IMR-90 (cell line): Measurements from ENCODE around the gene DNMT3A. TPM values are rescaled to one million over a fixed set of nuclear protein-coding genes. Genes with fewer than 3 reads are reported as not detected.

Experiments
- ATAC-seq: fragments of 200-7000 bp; cut with Tn5 transposase; 2 replicates; pipeline ENCODE4 v1.9.1; 2020; ENCODE audit warnings: low read depth, mild to moderate bottlenecking, moderate library complexity
- BruUV-seq: library from RNA; stranded (reverse); fragments of 400-500 nt; replicated peaks from 2 replicates; lab custom pipeline; 2021; lab: Mats Ljungman, UMichigan
- CTCF ChIA-PET: fragments of 300-600 bp; formaldehyde crosslinking; extraction: SDS; loops from one replicate; lab custom pipeline; 2021; ENCODE audit warnings: antibody characterized with exemption; lab: Yijun Ruan, JAX
- POLR2A ChIA-PET: fragments of 300-600 bp; sonication (Branson Sonifier 250); formaldehyde crosslinking; loops from one replicate; lab custom pipeline; 2022; ENCODE audit warnings: antibody characterized with exemption; ENCODE audit not compliant: unreplicated experiment; lab: Charles Lee
- DNase-seq: peaks from one replicate; pipeline ENCODE4 v3.0.0; 2013
- H2AFZ ChIP-seq: replicated peaks from 2 replicates; pipeline ENCODE3; 2013; ENCODE audit warnings: low read length, mild to moderate bottlenecking; ENCODE audit not compliant: poor library complexity
- H2AK5ac ChIP-seq: 2 replicates; pipeline ENCODE4 v1.6.1; 2013; ENCODE audit warnings: low read depth, low read length, inconsistent platforms
- H2AK9ac ChIP-seq: replicated peaks from 2 replicates; pipeline ENCODE3; 2013; ENCODE audit warnings: mild to moderate bottlenecking, low read depth, low read length, moderate library complexity; ENCODE audit not compliant: poor library complexity
- H2BK120ac ChIP-seq: 2 replicates; pipeline ENCODE4 v1.6.1; 2013; ENCODE audit warnings: low read depth, low read length, inconsistent platforms
- H2BK15ac ChIP-seq: 3 replicates; pipeline ENCODE4 v1.6.1; 2013; ENCODE audit warnings: low read depth, low read length, inconsistent platforms
- H2BK20ac ChIP-seq: 2 replicates; pipeline ENCODE4 v1.6.1; 2013; ENCODE audit warnings: low read depth, mild to moderate bottlenecking, inconsistent platforms, low read length, moderate library complexity
- H2BK5ac ChIP-seq: 2 replicates; pipeline ENCODE4 v1.6.1; 2013; ENCODE audit warnings: mild to moderate bottlenecking, low read depth, low read length, inconsistent platforms; ENCODE audit not compliant: poor library complexity, severe bottlenecking
- H3K14ac ChIP-seq: replicated peaks from 2 replicates; pipeline ENCODE4 v1.6.1; 2013; ENCODE audit warnings: low read depth, low read length, inconsistent platforms
- H3K18ac ChIP-seq: 2 replicates; pipeline ENCODE4 v1.6.1; 2013; ENCODE audit warnings: low read depth, low read length, control low read depth
- H3K23ac ChIP-seq: 2 replicates; pipeline ENCODE4 v1.6.1; 2013; ENCODE audit warnings: low read depth, low read length, inconsistent platforms
- H3K27ac ChIP-seq: 2 replicates; pipeline ENCODE4 v1.5.1; 2013; ENCODE audit warnings: mild to moderate bottlenecking, control low read depth, low read length; ENCODE audit not compliant: insufficient read depth
- H3K27me3 ChIP-seq: 2 replicates; pipeline ENCODE4 v1.6.1; 2013; ENCODE audit warnings: low read length; ENCODE audit not compliant: control insufficient read depth, insufficient read depth
- H3K36me3 ChIP-seq: 2 replicates; pipeline ENCODE4 v1.6.1; 2013; ENCODE audit warnings: low read length, mixed read lengths; ENCODE audit not compliant: control insufficient read depth, insufficient read depth
- H3K4ac ChIP-seq: 2 replicates; pipeline ENCODE4 v1.6.1; 2013; ENCODE audit warnings: low read depth, low read length, inconsistent platforms
- H3K4me1 ChIP-seq: 2 replicates; pipeline ENCODE4 v1.6.1; 2013; ENCODE audit warnings: low read length, mixed read lengths; ENCODE audit not compliant: control insufficient read depth, insufficient read depth
- H3K4me2 ChIP-seq: 2 replicates; pipeline ENCODE4 v1.6.1; 2013; ENCODE audit warnings: low read depth, mild to moderate bottlenecking, control low read depth, low read length, moderate library complexity
- H3K4me3 ChIP-seq: 2 replicates; pipeline ENCODE4 v1.5.1; 2013; ENCODE audit warnings: low read depth, mild to moderate bottlenecking, control low read depth, low read length, moderate library complexity; ENCODE audit not compliant: insufficient read depth
- H3K56ac ChIP-seq: 2 replicates; pipeline ENCODE4 v1.6.1; 2013; ENCODE audit warnings: low read length, inconsistent platforms; ENCODE audit not compliant: insufficient read depth; ENCODE audit errors: extremely low read depth
- H3K79me1 ChIP-seq, 2 experiments: 2 replicates each; pipeline ENCODE4 v1.6.1; 2013; ENCODE audit warnings: low read length in 2 of 2, inconsistent platforms in 1 of 2, low read depth in 1 of 2
- H3K9ac ChIP-seq: 2 replicates; pipeline ENCODE4 v1.6.1; 2013; ENCODE audit warnings: low read depth, low read length, control low read depth
- H3K9me1 ChIP-seq: 2 replicates; pipeline ENCODE4 v1.6.1; 2013; ENCODE audit warnings: low read length, inconsistent platforms; ENCODE audit not compliant: insufficient read depth
- H3K9me3 ChIP-seq: 2 replicates; pipeline ENCODE4 v1.6.1; 2013; ENCODE audit warnings: low read length; ENCODE audit not compliant: control insufficient read depth, insufficient read depth
- H4K20me1 ChIP-seq: 2 replicates; pipeline ENCODE4 v1.6.1; 2013; ENCODE audit warnings: low read length, inconsistent platforms; ENCODE audit not compliant: insufficient read depth
- H4K5ac ChIP-seq: 2 replicates; pipeline ENCODE4 v1.6.1; 2013; ENCODE audit warnings: mild to moderate bottlenecking, low read depth, low read length, control low read depth
- H4K8ac ChIP-seq, 2 experiments: 2 replicates each; pipeline ENCODE4 v1.6.1; 2013; ENCODE audit warnings: low read depth in 2 of 2, low read length in 2 of 2, control low read depth in 1 of 2, inconsistent platforms in 1 of 2
- H4K91ac ChIP-seq: 2 replicates; pipeline ENCODE4 v1.6.1; 2013; ENCODE audit warnings: low read depth, low read length, inconsistent platforms; ENCODE audit not compliant: insufficient read depth
- BHLHE40 ChIP-seq: fragments of 150-350 bp; IDR thresholded peaks from 2 replicates; pipeline ENCODE4 v1.6.1; 2016; ENCODE audit warnings: mild to moderate bottlenecking, low read depth, low read length
- CEBPB ChIP-seq: IDR thresholded peaks from 2 replicates; pipeline ENCODE4 v1.6.1; 2012; ENCODE audit warnings: low read depth, low read length, improper control_type of control experiment
- CHD1 ChIP-seq: IDR thresholded peaks from 2 replicates; pipeline ENCODE4 v1.6.1; 2012; ENCODE audit warnings: low read depth, low read length, improper control_type of control experiment
- FOS ChIP-seq: fragments of 150-350 bp; IDR thresholded peaks from 2 replicates; pipeline ENCODE4 v1.6.1; 2016; ENCODE audit warnings: low read depth, low read length
- MAFK ChIP-seq: IDR thresholded peaks from 2 replicates; pipeline ENCODE4 v1.6.1; 2012; ENCODE audit warnings: low read depth, low read length, improper control_type of control experiment
- NFE2L2 ChIP-seq: fragments of 150-350 bp; IDR thresholded peaks from 2 replicates; pipeline ENCODE4 v1.6.1; 2016; ENCODE audit warnings: low read depth, mild to moderate bottlenecking, low read length
- SMC3 ChIP-seq: fragments of 150-350 bp; IDR thresholded peaks from 2 replicates; pipeline ENCODE4 v1.6.1; 2016; ENCODE audit warnings: low read depth, mild to moderate bottlenecking, antibody characterized with exemption, low read length, moderate library complexity
- WGBS, 2 experiments: methylation state at CpG; one replicate each; pipeline versions ENCODE4 v1.1.5 to v1.1.7; 2013; ENCODE audit warnings: missing lambda C conversion rate in 2 of 2; ENCODE audit not compliant: insufficient read length in 1 of 2; ENCODE audit errors: extremely low coverage in 2 of 2; 5-methylcytosine and 5-hydroxymethylcytosine counted together
- dilution Hi-C: fragments of 300-500 bp; cut with HindIII; formaldehyde crosslinking; loops from one replicate; pipeline ENCODE4 v1.14.3; 2018; ENCODE audit warnings: low sequenced_read_pairs; ENCODE audit not compliant: unreplicated experiment
- in situ Hi-C: fragments of 300-500 bp; cut with MboI; formaldehyde crosslinking; loops from 3 replicates; pipeline ENCODE4 v1.14.3; 2019; ENCODE audit warnings: low sequenced_read_pairs, inconsistent platforms, mixed read lengths
- intact Hi-C: fragments of 100-400 bp; cut with micrococcal nuclease; formaldehyde crosslinking; loops from 2 replicates; pipeline ENCODE4 v1.10.0; 2022
- polyA plus RNA-seq, 3 experiments: library from polyadenylated mRNA; depleted of rRNA; stranded (reverse); fragments of >200 nt; gene quantifications; 2 replicates each; pipeline ENCODE4 v1.2.3, GENCODE V29; 2012; ENCODE audit warnings: low replicate concordance in 1 of 3
- total RNA-seq: library from RNA; depleted of rRNA; stranded (reverse); fragments of >200 nt; gene quantifications from 2 replicates; pipeline ENCODE4 v1.2.3, GENCODE V29; 2012

DNMT3A gene
- total and polyA plus RNA-seq, 2 of the 4 experiments (the other 2 are of a cell fraction): 4.4 to 9.7 TPM

GRCh38 chr2:25368660-25369059 lies 26.9 kb upstream of the DNMT3A start:
- no peak overlapping the region for H2BK120ac ChIP-seq
- H3K56ac ChIP-seq: no peak overlapping the region
- H3K23ac ChIP-seq: no peak overlapping the region
- H2AFZ ChIP-seq: no peak overlapping the region
- peaks cover 4% of the 10 kb centered on the region for H3K27me3 ChIP-seq
- H3K27ac ChIP-seq: no peak overlapping the region
- ATAC-seq (no peak), DNase-seq (peak; percentile 20)
- H4K20me1 ChIP-seq: no peaks in the 10 kb centered on the region
- WGBS, 2 experiments: 50% methylated on average over 1 of the region's 4 CpGs; no CpG with 5 or more reads in 1 of the 2 experiments
- in situ Hi-C loops: no loop called here
- no peak overlapping the region for H2AK9ac ChIP-seq
- H3K4me2 ChIP-seq: no peak overlapping the region
- no peak overlapping the region for H4K5ac ChIP-seq
- no peaks in the 10 kb centered on the region for H3K79me1 ChIP-seq
- dilution Hi-C loops: no loop called here
- H3K9me1 ChIP-seq: no peaks in the 10 kb centered on the region
- intact Hi-C loops: no loop called here
- no peak overlapping the region for H2AK5ac ChIP-seq
- H3K18ac ChIP-seq: no peak overlapping the region
- H3K36me3 ChIP-seq: no peaks in the 10 kb centered on the region
- TF ChIP-seq MAFK (no peak), SMC3 (no peak), BHLHE40 (no peak), CHD1 (no peak), NFE2L2 (no peak), CEBPB (no peak), FOS (no peak)
- H3K9ac ChIP-seq: no peak overlapping the region
- H3K9me3 ChIP-seq: no peaks in the 10 kb centered on the region
- CTCF ChIA-PET: interaction anchor here (0.5 kb wide), 1 partner anchor 50 kb away, joined by 3 read pairs; no protein-coding TSS in a partner anchor
- BruUV-seq: no TSS peak
- no peak overlapping the region for H3K4ac ChIP-seq
- no peak overlapping the region for H4K91ac ChIP-seq
- no peaks in the 10 kb centered on the region for H3K4me1 ChIP-seq
- H2BK20ac ChIP-seq: no peak overlapping the region
- no peak overlapping the region for H2BK15ac ChIP-seq
- H3K14ac ChIP-seq: no peak overlapping the region
- POLR2A ChIA-PET: no interaction called here
- H3K4me3 ChIP-seq: no peak overlapping the region
- H2BK5ac ChIP-seq: no peak overlapping the region
- no peak overlapping the region for H4K8ac ChIP-seq
